BJ (cell line): ENCODE measurements around the gene CDK14. TPM values are rescaled to one million over a fixed set of nuclear protein-coding genes. Genes with fewer than 3 reads are reported as not detected.

Experiments
- CTCF ChIA-PET: fragments of 350-600 bp; formaldehyde crosslinking; extraction: SDS; loops from one replicate; lab custom pipeline; 2021; ENCODE audit warnings: antibody characterized with exemption, inconsistent platforms; lab: Yijun Ruan, JAX
- POLR2A ChIA-PET: fragments of 300-600 bp; sonication (Branson Sonifier 250); formaldehyde crosslinking; extraction: SDS; loops from one replicate; lab custom pipeline; 2021; ENCODE audit warnings: antibody characterized with exemption; lab: Charles Lee
- DNase-seq: peaks from one replicate; pipeline ENCODE4 v3.0.0-alpha.2; 2011; ENCODE audit warnings: low read depth
- H3K27me3 ChIP-seq: 2 replicates; pipeline ENCODE4 v1.6.0; 2011; ENCODE audit warnings: low read length; ENCODE audit not compliant: control insufficient read depth, insufficient read depth
- H3K36me3 ChIP-seq: 2 replicates; pipeline ENCODE4 v1.5.1; 2011; ENCODE audit warnings: low read length; ENCODE audit not compliant: control insufficient read depth, insufficient read depth
- H3K4me3 ChIP-seq: 2 replicates; pipeline ENCODE4 v1.5.1; 2011; ENCODE audit warnings: low read depth, mild to moderate bottlenecking, control low read depth, low read length
- polyA plus RNA-seq: library from polyadenylated mRNA; depleted of rRNA; stranded (reverse); fragments of >200 nt; gene quantifications from 2 replicates; pipeline ENCODE4 v1.2.3, GENCODE V29; 2011
- TF ChIP-seq, protein P1 (sequence below): IDR thresholded peaks from 2 replicates; pipeline ENCODE4 v1.5.1; 2011; ENCODE audit warnings: low read depth, mild to moderate bottlenecking, control low read depth, inconsistent platforms, low read length, moderate library complexity; ENCODE audit not compliant: insufficient read depth

Gene CDK14
- polyA plus RNA-seq, 1 experiment: 6.7 TPM

DNA sequence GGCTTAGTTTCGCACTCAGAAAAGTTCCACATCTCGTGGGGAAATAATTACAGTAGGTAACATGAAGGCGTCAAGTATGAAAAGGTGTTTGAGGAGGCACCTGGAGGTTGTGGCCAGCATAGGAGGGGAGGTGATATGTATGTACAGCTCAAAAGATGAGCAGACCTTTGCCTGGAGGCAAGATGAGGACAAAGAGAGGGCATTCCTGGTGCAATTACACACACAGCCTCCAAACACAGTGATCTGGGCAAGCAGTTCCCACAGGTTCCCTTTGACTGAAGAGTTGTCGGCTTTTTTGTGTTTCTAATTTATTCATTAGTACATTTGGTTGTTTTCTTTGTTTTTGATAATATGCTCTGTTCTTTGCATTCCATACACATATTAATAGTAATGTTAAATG, 46.9 kb downstream of the CDK14 start:
- no peak for DNase-seq
- H3K27me3 ChIP-seq: no peaks in the 10 kb centered on the region
- ChIA-PET POLR2A (no interaction called here), CTCF (no interaction called here)
- no peaks in the 10 kb centered on the region for H3K36me3 ChIP-seq
- TF ChIP-seq, protein P1, sequence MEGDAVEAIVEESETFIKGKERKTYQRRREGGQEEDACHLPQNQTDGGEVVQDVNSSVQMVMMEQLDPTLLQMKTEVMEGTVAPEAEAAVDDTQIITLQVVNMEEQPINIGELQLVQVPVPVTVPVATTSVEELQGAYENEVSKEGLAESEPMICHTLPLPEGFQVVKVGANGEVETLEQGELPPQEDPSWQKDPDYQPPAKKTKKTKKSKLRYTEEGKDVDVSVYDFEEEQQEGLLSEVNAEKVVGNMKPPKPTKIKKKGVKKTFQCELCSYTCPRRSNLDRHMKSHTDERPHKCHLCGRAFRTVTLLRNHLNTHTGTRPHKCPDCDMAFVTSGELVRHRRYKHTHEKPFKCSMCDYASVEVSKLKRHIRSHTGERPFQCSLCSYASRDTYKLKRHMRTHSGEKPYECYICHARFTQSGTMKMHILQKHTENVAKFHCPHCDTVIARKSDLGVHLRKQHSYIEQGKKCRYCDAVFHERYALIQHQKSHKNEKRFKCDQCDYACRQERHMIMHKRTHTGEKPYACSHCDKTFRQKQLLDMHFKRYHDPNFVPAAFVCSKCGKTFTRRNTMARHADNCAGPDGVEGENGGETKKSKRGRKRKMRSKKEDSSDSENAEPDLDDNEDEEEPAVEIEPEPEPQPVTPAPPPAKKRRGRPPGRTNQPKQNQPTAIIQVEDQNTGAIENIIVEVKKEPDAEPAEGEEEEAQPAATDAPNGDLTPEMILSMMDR: no peak
- no peak overlapping the region for H3K4me3 ChIP-seq

DNA sequence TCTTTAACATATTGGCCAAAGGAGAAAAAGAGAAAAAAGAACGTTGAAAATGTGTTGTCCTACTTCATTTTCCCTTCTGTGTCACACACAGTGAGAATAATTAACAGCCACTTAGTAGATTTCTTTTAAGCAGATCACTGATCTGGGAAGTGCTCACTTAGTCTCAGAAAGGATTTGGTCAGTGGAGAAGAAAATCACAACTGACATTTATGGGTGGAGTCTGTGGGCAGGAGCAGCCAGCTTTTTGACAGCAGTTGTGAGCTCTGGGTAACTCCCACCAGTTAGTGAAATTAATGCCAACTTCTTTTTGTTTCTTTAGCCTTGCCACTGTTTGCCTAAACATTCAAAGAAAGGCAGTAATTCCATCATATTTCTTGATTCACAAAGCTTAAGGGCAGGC, 49.7 kb downstream of the CDK14 start:
- no peak for DNase-seq
- no peaks in the 10 kb centered on the region for H3K27me3 ChIP-seq
- ChIA-PET POLR2A (no interaction called here), CTCF (no interaction called here)
- no peak overlapping the region for H3K4me3 ChIP-seq
- no peaks in the 10 kb centered on the region for H3K36me3 ChIP-seq
- TF ChIP-seq, protein P1: no peak

DNA sequence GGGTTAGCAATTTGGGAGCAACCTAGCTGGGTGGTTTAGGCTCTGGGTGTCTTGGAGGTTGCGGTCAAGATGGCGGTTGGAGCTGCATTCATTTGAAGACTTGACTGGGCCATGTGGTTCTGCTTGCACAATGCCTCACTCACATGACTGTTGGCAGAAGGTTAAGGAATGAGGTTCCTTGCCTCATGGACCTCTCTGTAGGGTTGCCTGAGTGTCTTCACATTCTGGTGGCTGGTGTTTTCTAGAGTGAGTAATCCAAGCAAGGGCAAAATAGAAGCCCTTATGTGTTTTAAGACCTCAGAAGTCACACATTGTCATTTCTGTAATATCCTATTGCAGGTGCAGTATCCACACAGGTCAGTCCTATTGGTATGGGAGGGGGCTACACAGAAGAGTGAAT, 52.0 kb downstream of the CDK14 start:
- no peak for DNase-seq
- H3K27me3 ChIP-seq: no peaks in the 10 kb centered on the region
- CTCF ChIA-PET: no interaction called here
- no peak overlapping the region for H3K4me3 ChIP-seq
- TF ChIP-seq, protein P1: no peak
- POLR2A ChIA-PET: no interaction called here
- H3K36me3 ChIP-seq: no peaks in the 10 kb centered on the region

DNA sequence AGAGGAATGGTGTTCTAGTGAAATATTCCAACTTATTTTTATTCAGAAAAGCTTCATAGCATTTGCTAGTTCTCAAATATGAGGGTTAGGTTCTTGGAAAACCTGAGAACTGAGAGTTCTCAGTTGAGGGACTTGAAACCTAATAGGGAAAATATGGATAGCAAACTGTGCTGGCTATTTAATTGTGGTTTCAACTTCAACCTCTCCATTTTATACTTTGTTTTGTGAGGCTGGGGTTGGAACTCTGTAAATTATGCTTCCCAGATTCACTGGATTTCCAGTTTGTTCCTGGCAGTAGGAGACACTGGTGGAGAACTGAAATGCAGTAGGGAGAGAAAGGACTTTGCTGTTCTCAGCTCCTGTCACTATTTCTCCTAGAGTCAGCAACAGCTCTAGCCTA, 52.7 kb downstream of the CDK14 start:
- TF ChIP-seq, protein P1: no peak
- H3K27me3 ChIP-seq: no peaks in the 10 kb centered on the region
- POLR2A ChIA-PET: no interaction called here
- H3K4me3 ChIP-seq: no peak overlapping the region
- DNase-seq: no peak
- CTCF ChIA-PET: no interaction called here
- no peaks in the 10 kb centered on the region for H3K36me3 ChIP-seq

DNA sequence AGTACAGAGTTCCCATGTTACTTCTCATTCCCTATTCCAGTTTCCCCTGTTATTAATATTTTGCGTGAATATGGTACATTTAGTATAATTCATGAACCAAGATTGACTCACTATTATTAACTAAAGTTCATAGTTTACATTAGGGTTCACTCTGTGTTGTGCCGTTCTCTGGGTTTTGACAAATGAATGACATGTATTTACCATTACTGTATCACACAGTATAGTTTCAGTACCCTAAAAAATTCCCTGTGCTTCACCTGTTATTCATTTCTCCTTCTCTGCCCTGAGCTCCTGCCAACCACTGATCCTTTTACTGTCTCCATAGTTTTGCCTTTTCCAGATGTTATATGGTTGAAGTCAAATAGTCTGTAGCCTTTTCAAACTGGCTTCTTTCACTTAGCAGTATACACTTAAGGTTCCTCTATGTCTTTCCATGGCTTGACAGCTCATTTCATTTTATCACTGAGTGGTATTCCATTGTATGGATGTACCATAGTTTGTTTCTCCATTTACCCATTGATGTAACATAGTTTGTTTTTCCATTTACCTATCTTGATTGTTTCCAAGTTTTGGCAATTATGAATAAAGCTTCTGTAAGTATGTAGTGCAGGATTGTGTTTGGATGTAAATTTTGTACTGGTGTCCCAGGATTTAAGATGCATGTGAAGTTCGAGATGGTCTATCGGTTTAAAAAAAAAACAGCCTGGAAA, 58.8 kb downstream of the CDK14 start:
- DNase-seq: no peak
- CTCF ChIA-PET: no interaction called here
- Histone ChIP-seq H3K36me3 (no peaks in the 10 kb centered on the region), H3K27me3 (no peaks in the 10 kb centered on the region), H3K4me3 (no peak overlapping the region)
- POLR2A ChIA-PET: no interaction called here
- TF ChIP-seq, protein P1: no peak
